Activated gamma-delta T cell treated with Interleukin-2 at 50 U/mL for 16 hours (primary cell): ENCODE data around the gene OBSCN.
"Not testable (repeated sequence)": the region's sequence is repeated elsewhere in the genome, so short reads cannot be mapped to it uniquely, and the experiment has no call there.

Experiments used
- DNase-seq: peaks from one replicate; pipeline ENCODE4 v3.0.0-alpha.2; 2020

OBSCN gene

DNA sequence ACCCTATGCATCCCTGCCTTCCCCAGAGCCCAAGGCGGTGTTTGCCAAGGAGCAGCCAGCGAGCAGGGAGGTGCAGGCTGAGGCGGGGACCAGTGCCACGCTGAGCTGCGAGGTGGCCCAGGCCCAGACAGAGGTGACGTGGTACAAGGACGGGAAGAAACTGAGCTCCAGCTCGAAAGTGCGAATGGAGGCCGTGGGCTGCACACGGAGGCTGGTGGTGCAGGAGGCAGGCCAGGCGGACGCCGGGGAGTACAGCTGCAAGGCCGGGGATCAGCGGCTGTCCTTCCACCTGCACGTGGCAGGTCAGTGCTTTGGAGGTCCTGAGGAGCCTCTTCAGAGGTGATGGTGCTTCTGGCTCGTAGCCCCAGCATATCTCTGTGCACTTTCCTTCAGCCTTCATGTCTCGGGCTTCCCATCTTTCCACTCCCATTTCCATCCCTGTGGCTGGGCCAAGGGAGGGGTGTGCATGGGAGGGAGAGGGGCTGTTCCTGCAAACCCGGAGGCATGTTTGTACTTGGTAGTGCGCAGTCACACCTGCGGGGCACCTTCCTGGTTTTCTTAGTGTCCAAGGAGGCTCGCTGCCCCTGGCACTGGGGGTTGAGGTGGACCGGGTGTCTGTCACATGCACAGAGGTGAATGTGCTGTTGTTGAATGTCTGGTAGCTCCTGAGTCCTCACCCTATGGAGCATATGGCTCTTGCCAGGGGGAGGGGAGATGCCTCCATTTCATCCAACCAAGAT lies 56.4 kb downstream of the OBSCN start:
- DNase-seq, result no peak

DNA sequence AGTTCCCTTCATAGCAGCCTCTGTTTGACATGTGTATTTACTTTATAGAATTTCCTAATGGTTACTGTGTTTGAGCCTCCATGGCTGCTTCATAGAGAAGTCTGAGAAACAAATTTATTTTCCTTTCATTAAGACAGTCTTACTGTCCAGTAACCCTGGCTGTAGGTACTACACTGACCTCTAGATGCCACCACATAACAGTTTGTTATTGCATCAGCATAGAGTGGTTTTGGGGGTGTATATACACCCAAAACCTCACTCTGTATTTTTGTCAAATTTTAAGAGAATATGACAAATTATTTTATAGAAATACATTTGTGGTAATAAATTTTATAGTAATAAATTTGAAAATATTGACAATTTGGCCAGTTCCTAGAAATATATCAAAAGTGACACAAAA lies 57.3 kb downstream of the OBSCN start:
- DNase-seq, result no peak

DNA sequence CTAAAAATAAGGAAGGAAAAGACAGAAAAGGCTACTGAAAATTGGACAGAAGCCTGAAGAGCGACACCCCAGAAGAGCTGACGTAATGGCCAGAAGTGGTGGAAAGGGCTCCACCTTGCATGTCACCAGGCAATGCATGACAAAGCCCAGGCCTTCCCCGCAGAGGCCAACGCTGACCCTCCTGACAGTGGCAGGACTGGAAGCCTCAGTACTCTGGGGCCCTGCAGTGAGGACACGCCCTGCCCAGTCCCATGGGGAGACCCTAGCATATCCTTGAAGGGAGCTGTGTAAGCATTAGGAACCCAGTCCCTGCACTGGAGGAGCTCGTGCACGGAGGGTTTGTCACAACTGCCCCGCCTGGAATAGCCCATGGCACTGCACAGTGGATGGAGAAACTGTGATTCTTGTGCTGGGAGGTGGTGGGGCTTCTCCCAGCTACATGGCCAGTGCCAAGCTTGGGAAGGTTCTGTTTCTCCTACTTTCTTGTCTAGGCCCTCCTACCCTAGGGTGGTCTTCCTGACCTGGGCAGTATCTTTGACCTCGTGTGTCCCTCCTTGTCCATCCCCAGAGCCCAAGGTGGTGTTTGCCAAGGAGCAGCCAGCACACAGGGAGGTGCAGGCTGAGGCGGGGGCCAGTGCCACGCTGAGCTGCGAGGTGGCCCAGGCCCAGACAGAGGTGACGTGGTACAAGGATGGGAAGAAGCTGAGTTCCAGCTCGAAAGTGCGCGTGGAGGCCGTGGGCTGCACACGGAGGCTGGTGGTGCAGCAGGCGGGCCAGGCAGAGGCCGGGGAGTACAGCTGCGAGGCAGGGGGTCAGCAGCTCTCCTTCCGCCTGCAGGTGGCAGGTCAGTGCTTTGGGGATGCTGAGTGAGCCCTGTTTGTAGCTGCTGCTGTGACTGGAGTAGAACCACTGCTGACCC lies 60.4 kb downstream of the OBSCN start:
- no peak for DNase-seq

DNA sequence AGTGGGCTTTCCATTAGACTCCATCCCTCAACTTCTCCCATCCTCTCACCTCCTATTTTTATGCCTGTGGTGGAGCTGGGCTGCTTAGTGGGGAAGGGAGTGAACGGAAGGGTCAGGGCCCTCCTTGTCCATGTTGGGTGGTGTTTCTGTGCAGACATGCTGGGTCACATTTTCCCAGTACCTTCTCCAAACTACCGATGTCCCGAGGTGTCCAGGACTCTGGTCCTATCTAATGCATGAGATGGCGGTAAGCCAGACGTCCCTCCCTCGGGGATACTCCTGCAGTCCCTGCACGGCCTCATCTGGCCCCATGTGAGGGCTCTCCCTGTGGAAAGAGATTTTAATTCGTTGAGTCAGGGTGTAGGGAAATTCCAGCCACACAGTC lies 61.0 kb downstream of the OBSCN start:
- DNase-seq, result no peak

DNA sequence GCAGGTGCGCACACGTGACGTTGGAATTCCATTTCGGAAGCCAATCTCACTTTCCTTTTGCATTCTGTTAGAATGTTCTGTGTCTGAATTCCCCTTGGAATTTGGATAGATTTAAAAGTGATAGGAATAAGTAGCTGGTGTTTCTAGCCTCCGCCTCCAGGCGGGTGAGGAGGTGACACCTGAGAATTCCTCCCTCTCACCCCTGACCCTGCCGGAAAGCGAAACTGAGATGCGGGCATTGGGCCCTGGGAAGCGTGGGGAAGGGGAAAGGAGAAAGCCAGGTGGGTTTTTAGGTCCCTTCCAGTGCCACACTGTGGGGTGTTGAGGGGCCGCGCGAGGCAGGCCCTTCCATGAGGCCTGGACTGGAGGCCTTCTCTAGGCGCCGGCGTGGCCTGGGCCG lies 61.6 kb downstream of the OBSCN start:
- DNase-seq, result not testable (repeated sequence)

DNA sequence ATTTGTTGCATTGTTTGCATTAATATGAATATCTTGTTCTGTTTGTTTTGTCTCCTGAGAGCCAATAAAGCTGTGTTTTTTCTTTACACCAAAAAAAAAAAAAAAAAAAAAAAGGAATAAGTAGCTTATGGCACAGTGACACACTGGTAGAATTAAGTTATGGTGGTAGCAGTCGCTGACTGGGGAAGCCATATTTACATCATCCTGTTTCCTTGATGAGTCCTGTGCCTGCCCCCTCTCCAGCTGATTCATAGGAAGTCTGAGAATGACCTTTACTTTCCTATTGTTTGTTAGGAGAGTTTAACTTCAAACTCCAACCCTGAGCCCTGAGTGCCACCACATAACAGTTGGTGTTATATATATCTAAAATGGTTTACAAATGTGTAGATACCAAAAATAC lies 62.2 kb downstream of the OBSCN start:
- DNase-seq, result no peak

DNA sequence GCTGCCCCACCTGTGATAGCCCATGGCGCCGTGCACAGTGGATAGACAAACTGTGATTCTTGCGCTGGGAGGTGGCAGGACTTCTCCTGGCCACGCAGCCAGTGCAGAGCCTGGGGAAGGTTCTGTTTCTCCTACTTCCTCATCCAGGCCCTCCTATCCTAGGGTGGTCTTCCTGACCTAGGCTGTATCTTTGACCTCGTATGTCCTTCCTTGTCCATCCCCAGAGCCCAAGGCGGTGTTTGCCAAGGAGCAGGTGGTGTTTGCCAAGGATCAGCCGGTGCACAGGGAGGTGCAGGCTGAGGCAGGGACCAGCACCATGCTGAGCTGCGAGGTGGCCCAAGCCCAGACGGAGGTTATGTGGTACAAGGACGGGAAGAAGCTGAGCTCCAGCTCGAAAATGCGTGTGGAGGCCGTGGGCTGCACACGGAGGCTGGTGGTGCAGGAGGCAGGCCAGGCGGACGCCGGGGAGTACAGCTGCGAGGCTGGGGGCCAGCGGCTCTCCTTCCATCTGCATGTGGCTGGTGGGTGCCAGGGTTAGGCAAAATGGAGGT lies 63.9 kb downstream of the OBSCN start:
- DNase-seq, result no peak

DNA sequence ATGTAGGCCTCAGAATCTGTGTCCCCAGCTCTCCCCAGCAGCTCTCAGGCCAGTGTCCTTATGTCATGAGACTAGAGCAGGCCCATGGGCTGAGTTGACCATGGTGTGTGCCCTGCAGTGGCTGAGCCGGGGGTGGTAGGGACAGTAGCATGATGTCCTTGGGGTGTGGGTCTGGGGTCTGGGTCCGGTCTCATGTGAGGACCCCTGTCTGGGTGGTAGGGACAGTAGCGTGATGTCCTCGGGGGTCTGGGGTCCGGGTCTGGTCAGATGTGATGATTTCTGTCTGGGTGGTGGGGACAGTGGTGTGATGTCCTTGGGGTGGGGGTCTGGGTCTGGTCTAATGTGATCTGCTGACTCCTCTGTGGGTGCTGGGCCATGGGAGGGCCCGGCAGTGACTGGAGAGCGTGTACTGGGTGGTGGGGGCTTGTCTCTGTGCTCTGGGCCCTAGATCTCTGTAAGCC lies 64.5 kb downstream of the OBSCN start:
- no peak for DNase-seq

DNA sequence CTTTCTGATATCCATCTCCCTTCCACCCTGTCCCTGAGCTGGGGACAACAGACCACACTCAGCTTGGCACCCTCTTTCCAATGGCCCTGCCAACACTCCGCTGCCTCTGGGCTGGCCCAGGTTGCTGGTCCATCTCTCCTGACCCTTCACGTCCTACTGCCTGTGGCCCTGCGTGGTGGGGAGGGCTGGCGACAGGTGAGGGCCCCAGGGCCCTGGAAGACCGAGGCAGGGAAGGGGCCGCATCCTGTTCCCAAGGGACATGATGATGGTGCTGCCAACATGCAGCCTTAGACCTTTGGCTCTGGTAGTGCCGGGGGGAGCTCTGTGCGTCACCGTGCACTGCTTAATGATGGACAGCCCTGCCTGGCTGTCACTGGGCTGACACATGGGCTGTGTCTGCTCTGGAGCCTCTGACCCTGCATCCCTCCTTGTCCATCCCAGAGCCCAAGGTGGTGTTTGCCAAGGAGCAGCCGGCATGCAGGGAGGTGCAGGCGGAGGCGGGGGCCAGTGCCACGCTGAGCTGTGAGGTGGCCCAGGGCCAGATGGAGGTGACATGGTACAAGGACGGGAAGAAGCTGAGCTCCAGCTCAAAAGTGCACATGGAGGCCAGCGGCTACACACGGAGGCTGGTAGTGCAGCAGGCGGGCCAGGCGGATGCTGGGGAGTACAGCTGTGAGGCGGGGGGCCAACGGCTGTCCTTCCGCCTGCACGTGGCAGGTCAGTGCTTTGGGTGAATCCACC lies 65.2 kb downstream of the OBSCN start:
- no peak for DNase-seq

DNA sequence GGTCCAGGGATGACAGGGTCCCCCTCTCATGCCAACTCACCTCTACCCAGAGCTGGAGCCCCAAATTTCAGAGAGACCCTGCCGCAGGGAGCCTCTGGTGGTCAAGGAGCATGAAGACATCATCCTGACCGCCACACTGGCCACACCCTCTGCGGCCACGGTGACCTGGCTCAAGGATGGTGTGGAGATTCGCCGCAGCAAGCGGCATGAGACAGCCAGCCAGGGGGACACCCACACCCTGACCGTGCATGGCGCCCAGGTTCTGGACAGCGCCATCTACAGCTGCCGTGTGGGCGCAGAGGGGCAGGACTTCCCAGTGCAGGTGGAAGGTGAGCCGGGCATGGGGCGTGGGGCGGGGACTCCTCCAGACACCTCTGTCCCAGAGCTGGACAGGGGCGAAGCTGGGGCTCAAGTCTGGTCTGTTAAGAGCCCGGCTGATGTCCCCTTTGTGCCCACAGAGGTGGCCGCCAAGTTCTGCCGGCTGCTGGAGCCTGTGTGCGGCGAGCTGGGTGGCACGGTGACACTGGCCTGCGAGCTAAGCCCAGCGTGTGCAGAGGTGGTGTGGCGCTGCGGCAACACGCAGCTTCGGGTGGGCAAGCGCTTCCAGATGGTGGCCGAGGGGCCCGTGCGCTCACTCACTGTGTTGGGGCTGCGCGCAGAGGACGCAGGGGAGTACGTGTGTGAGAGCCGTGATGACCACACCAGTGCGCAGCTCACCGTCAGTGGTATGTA lies 66.0 kb downstream of the OBSCN start:
- DNase-seq, result no peak

DNA sequence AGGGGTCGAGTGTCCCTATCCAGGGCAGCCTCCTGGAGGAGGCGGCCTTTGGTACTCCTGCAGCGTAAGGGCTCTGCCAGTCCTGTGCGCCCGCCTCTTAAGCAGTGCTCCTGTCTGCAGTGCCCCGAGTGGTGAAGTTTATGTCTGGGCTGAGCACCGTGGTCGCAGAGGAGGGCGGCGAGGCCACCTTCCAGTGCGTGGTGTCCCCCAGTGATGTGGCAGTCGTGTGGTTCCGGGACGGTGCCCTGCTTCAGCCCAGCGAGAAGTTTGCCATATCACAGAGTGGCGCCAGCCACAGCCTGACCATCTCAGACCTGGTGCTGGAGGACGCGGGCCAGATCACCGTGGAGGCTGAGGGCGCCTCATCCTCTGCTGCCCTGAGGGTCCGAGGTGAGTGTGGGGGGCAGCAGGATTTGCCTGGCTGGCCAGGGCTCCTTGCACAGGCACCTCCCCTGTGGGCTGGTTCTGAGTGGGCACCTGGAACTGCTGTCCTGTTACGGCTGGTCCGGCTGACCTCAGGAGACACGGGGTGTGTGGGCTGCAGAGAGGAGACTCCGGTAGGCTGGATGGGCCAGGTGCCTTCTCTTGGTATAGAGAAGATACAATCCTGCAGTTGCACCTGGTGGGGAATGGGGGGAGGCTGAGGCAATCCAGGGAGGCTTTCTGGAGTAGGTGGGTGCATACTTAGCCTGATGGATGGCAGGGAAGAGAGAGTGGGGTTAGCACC lies 66.8 kb downstream of the OBSCN start:
- no peak for DNase-seq

DNA sequence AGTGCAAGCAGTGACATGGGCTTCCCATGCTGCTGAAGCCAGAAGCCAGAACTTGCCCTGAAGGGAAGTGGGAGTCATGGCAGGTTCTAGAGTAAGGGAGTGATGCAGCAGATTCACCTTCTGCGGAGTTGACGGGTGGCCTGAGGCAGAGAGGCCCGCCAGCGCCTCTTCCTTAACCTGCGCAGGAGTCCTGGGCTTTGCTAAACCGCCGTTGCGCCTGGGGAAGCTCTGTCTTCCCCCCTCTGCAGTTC lies 67.3 kb downstream of the OBSCN start:
- DNase-seq, result no peak

DNA sequence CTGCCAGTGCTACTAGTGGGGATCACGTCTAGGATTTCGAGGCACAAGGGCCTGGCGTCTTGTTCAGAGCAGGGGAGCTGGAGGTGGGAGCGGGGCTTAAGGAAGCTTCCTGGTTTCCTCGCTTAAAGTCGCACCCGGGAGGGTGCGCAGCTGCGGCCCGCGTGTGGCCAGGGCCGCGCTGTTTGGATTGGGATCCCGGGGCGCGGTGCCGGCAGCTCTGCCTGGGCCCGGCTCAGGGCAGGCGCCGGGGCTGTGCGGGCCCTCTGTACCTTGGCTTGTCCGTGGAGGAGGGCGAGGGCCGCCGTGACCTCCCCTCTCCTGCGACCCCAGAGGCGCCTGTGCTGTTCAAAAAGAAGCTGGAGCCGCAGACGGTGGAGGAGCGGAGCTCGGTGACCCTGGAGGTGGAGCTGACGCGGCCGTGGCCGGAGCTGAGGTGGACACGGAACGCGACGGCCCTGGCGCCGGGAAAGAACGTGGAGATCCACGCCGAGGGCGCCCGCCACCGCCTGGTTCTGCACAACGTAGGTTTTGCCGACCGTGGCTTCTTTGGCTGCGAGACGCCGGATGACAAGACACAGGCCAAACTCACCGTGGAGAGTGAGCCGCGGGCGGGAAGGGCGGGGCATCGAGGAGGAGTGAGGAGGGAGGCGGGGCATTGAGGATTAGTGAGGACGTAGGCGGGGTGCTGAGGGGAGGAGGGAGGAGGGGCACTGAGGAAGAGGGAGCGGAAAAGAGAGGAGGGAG lies 67.8 kb downstream of the OBSCN start:
- peak; percentile 89 for DNase-seq

DNA sequence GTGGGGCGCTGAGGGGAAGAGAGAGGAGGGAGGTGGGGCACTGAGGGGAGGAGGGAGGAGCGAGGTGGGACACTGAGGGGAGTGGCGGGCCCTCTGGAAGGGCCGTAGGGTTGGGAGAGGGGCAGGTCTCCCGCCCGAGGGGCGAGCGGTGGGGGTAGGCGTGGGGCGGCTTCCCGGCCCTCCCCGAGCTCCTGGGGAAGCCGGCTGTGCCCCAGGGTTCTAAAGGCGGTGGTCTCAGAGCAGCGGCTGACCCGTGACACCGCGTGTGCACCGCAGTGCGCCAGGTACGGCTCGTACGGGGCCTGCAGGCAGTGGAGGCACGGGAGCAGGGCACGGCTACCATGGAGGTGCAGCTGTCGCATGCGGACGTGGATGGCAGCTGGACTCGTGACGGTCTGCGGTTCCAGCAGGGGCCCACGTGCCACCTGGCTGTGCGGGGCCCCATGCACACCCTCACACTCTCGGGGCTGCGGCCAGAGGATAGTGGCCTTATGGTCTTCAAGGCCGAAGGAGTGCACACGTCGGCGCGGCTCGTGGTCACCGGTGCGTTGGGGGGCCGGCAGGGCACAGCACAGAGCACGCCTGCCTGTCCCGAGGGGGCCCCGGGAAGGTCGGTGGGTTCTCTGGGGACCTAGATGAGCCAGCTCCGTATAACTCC lies 68.5 kb downstream of the OBSCN start:
- no peak for DNase-seq

DNA sequence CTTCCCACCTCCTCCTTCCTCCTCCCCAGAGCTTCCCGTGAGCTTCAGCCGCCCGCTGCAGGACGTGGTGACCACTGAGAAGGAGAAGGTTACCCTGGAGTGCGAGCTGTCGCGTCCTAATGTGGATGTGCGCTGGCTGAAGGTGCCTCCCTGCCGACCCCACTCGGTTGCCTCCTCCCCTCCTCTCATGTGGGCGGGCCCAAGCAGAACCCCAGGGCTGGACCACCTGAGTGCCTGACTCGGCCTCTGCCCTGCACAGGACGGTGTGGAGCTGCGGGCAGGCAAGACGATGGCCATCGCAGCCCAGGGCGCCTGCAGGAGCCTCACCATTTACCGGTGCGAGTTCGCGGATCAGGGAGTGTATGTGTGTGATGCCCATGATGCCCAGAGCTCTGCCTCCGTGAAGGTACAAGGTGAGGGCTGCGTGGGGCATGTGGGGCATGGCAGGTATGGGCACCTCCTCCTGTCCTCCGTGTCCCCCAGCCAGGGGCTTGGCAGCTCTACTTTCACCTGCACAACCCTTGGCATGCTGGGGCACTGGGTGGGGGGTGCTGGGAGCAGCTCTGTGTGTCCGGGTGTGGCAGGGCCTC lies 69.2 kb downstream of the OBSCN start:
- no peak for DNase-seq

DNA sequence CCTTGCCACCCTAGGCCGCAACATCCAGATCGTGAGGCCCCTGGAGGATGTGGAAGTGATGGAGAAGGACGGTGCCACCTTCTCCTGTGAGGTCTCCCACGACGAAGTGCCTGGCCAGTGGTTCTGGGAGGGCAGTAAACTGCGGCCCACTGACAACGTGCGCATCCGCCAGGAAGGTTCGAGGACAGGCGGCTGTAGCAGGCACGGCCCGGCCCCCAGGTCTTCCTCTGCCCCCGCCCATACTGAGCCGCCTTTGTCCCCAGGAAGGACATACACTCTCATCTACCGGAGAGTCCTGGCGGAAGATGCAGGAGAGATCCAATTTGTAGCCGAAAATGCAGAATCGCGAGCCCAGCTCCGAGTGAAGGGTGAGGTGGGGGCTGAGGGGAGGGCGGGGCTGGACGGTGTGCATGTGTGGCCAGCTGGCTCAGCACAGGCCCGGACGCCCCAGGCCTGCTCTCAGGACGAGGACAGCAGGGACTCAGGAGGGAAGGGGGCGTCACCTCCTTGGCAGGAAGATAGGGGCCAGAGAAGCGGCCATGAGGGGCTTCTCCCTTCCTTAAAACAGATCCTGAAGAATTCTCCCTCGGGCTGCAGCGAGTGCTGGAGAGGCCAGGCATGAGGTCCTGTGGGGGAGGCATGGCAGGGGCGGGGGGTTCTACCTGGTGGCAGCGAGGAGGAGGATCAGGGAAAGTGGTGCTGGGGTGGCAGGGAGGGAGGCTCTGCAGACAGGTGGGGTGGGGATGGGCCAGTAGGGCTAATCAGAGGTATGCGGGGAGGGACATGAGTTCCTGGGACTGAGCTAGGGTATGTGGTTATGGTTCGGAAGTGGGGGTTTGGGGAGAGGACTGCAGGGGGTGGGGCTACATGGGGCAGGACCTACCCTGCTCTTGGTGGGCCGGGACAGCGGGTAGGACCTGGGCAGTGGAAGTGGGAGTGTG lies 69.9 kb downstream of the OBSCN start:
- DNase-seq, result no peak

DNA sequence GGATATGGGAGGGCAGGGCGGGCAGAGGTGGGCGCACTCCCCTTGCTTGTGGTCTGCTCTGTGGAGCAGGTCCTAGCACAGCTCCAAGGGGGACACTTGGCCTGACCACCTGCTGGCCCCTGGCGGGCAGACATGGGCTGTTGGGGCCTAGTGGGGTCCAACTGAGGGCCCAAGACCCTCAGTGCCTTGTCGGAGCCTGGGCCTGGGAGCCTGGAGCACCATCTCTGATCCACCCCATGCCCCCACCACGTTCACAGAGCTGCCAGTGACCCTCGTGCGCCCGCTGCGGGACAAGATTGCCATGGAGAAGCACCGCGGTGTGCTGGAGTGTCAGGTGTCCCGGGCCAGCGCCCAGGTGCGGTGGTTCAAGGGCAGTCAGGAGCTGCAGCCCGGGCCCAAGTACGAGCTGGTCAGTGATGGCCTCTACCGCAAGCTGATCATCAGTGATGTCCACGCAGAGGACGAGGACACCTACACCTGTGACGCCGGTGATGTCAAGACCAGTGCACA lies 70.6 kb downstream of the OBSCN start:
- no peak for DNase-seq

DNA sequence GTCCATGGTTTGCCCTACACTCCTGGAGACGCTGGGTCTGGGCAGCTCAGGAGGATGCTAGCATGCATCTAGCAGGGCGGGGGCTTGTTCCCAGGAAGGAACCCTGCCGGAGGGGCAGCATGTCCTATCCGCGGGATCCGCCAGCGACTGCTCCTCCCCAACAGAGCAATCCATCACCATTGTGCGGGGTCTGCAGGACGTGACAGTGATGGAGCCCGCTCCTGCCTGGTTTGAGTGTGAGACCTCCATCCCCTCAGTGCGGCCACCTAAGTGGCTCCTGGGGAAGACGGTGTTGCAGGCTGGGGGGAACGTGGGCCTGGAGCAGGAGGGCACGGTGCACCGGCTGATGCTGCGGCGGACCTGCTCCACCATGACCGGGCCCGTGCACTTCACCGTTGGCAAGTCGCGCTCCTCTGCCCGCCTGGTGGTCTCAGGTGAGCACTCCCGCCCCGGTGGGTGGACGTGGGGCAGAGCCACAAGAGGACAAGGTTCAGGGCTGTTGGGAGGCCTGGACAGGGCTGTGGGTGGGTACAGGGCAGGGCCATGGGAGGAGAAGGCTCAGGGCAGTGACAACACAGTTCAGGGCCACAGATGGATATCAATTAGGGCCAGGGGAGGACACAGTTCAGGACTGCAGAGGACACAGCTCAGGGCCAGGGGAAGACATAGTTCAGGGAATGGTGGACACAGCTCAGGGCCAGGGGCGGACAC lies 71.3 kb downstream of the OBSCN start:
- DNase-seq, result no peak
